Hematopoietic multipotent progenitor cell treated with erythropoietin and hydrocortisone succinate and interleukin-3 and kit ligand, for 15 days (in vitro differentiated cells): ENCODE measurements around the gene KDM5D.

Source experiments
- DNase-seq: peaks from one replicate; pipeline ENCODE4 v3.0.0-alpha.2; 2015; ENCODE audit warnings: low spot score

Gene KDM5D

DNA sequence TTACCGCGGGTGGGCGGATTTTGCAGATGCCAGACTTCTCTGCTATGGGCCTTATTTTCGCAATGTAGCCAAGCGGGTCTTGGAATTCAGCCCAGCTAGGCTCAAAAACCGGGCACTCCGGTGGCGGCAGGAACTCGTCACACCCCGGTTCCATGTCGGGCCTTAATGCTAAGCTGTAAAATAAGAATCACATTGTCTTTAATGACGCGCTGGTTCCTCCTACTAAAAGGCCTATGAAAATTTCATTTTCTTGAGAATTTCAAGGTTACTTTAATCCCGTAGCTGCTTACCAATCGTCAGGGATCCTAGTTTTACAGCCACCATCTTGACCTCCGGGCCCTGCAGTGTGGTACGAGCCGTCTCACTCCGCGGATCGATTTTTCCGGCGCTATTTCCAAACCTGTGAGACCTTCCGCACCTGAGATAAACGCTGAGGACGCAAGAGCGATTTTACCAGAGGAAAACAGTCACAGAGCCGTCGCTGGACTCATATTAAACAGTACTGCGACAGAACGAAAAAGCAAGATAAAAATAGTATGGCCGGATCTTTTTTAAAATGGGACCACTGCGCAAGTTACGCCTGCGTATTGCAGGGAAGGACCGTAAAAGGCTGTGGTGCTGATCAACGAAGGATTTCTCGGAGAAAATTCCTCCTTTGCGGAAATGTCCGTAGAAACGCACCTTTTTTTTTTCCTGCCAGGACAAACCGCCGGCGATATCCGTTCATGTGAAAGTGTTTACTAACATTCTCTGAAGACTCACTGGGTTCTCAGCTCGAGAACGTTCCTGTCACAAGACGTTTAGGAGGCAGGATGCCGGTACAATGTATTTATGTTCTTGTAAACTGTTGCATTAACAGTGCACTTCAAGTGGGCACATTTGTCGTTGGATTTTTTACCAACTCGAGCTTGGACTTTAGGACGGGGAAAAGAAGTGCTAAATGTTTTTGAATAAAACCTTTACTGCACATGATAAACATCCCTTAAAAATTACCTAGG lies at the start of gene KDM5D:
Gene KDM5D, minus strand, starts transcription at position 346 of the 998 bp plus-strand sequence. Its CDS starts 192 bp downstream, at position 154.
- DNase-seq = peak; percentile 67

DNA sequence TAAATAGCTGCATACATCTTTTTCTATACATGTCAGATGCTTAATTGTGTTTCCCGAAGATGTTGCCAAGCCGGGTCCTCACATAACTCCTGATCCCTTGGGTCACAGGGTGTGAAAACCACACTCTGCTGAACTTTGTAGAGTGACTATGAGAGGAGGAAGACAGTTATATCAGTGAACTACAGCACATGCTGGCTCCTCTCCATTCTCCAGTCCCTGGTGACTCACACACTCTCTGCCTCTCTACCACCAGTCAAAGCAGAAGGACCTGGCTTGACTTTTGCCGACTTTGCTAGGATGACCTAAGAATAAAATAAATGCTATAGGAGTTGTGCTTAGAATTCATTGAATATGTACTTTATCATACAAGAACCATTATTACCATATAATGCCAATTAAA lies 23.8 kb upstream of the KDM5D start:
- no peak for DNase-seq

DNA sequence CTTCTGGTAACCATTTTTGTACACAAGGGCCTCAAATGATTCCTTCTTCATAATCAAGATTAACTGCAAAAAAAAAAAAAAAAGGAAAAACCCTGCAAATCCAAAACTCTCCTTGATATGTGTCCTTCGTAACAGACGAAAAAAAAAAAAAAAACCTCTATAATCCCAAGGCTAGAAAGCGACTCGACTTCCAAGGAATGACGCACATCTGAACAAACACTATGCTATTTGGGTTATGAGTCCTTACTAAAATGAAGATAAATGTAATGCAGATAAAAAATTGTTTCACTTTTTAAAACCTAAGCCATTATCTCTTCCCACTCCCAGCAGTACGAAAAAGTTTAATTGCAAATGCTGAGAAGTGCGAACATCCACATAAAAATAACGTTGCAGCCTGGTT lies 1.2 kb downstream of the KDM5D start:
- no peak for DNase-seq

DNA sequence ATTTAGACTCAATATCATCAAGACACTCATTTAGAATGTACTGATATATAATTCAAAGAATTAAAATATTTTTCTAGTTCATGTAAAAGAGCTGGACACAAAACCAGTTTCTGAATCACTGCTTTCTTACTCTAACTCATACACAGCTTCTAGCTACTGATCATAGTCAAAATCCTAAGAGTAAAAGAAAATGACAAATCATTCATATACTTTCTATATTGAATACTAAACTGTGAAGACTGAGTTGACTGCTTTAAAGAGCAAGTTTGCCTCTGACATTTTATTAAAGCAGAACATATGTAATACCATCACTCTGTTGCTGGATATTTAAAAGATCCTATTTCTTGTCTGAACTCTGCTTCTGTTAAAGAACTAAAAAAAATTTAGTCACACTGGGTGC lies 2.4 kb downstream of the KDM5D start:
- no peak for DNase-seq

DNA sequence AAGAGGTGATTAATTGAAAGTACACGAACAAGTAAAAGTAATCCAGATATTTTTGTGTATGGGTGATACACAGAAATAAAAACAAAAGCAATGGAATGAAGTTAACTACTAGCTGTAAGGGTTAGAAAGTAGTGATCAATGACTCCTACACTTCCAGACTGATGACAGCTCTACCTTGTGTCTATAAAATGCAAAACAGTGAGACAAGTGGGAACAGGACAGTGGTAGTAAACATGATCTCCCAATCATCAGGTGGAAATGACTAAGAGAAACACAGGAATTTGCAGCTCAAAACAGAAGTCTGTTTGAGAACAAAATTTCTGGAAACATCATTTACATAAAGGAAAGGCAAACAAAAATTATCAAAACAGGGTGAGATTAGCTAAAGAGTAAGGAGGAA lies 10.1 kb downstream of the KDM5D start:
- no peak for DNase-seq

DNA sequence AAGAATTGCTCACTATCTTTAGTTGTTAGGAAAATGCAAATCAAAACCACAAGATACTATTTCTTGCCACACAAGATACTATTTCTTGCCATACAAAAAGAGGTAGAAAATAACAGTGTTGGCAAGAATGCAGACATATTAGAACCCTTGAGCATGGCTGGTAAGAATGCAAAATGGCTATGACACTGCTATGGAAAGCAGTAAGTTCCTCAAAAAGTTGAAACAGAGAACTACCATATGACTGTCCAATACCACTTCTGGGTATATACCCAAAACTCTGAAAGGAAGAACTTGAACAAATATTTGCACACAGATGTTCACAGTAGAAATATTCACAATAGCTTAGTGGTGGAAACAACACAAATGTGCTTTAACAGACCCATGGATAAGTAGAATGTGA lies 26.6 kb downstream of the KDM5D start:
- no peak for DNase-seq

DNA sequence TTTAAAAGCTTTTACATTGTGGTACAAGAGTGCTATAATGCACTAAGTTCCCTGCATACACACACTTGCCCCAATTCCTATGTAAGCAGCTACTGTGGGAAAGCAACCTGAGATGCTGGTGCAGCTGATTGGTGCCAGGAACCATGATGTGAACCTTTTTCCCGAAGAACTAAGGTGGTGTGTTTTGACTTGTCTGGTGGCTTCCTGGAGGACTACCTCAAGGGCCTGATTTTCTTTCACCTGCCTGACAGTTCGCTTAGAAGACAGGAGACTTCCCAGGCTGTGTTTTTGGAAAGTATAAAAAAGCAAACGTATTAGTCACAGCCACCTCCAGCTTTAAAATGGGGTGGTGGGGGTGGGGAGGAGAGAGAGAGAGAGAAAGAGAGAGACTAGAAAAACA lies 27.4 kb downstream of the KDM5D start:
- no peak for DNase-seq

DNA sequence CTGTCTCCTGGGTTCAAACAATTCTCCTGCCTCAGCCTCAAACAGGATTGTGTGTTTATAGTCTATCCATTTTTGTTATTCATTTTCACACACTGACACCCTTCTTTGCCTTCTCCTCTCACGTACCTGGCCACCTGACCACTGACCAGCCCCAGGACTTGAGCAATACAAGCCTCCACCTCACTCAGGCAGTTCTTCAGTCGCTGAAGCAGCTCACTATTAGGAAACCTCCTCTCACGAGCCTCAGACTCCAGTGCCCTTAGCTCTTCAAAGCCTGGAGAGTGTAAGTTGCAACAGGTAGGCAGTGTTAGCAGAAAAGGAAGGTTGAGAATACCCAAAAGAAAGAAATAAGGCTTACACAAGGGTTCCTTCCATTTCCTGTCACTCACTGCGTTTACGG lies 29.3 kb downstream of the KDM5D start:
- no peak for DNase-seq

DNA sequence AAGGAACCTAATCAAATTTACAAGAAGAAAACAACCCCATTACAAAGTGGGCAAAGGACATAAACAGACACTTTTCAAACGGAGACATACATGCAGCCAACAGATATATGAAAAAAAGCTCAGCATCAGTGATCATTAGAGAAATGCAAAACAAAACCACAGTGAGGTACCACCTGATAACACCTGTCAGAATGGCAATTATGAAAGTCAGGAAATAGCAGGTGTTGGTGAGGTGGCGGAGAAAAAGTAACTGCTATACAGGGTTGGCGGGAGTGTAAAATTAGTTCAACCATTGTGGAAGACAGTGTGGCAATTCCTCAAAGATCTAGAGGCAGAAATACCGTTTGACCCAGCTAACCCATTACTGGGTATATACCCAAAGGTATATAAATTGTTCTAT lies 31.1 kb downstream of the KDM5D start:
- no peak for DNase-seq

DNA sequence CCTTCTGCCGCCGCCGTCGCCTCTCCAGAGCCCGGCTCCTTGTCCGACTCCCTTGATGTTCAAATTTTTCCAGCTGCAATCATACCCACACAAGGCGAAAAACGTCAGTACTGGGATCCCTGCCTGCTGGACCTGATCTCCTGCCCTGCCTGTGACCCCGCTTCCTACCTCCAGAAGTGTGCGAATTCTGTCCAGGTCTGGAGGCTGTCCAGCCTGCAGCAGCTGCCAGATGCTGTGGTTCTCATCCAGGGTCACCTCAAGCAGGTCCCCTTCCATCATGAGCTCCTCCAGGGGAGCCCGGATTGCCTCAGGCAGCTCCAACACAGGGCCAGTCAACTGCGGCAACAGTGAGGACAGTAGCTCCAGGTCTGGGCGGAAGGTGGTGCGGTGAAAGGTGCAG lies 38.3 kb downstream of the KDM5D start:
- DNase-seq = no peak

DNA sequence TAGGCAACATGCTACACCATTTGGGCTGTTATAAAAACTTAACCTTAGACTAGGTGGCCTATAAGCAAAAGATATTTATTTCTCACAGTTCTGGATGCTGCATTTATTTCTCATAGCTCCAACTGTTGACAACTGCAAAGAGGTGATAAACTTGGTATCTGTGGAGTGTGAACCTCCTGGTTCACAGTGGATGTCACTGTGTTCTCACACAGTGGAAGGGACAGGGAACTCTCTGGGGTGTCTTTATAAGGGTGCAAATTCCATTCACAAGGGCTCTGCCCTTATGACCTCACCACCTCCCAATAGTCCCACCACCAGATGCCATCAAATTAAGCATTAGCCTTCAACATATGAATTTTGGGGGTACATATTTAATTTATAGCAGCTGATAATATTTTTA lies 46.0 kb downstream of the KDM5D start:
- DNase-seq = no peak

DNA sequence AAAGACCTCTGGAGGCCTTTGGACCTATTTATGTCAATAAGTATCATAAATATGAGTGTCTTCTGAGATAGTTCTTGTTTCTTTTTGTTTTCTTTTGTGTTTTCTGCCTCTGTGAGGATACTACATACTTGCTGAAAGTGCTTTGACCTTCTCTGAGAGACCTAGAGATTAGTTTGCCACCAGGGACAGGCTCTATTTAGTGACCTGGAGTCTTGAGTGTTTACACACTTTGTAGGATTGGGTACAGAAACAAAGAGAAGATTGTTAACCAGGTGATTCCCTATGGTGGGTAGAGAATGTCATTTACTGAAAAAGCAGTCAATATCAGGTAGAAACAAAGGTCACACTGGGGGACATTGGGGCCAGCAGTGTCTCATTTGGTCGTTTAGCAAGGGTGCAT lies 63.7 kb downstream of the KDM5D start:
- DNase-seq = no peak
